Stimulated activated CD4-positive, alpha-beta T cell treated with anti-CD3 and anti-CD28 coated beads, Interleukin-2, amount 100 ng/mL, for 48 hours (primary cell): ENCODE measurements around the gene SLC34A3.
A peak's percentile ranks its signal among the peaks of the same experiment; 100 is the strongest.

Source experiments
- DNase-seq, 2 donors: peaks; one replicate each; pipeline ENCODE4 v3.0.0-alpha.2; 2020

SLC34A3 gene

DNA sequence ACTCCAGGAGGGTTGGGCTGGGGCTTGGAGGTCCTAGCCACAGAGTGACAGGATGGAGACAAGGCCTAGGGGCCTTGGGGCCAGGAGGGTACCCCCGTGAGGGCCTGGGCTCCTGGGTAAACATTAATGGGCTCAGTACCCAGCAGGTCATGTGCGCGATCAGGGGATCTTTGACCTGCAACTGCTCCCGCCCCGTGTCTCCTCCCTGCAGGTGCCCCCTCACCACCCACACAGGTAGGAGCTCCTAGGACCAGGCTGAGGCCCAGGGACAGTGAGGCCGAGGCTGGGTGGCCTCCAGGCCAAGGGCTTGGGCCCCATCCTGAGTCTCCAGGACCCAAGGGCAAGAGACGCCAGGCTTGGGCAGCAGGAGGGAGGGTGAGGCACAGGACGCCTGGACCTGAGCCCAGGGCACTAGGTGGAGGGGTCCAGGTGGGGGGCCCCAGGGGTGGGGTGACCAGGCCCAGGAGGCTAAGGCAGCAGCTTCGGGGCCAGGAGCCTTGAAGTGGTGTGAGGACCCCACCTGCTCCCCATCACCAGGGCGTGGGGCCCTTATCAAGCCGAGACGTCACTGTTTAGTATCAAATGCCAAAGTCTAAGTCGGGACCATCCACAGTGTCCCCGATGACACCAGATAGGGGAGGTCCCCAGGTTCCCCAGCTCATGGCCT, at the start of gene SLC34A3:
Gene SLC34A3 (plus strand): TSS at position 197 of the 667 bp plus-strand sequence. CDS start 802 bp downstream, outside the sequence.
- DNase-seq: no peak

DNA sequence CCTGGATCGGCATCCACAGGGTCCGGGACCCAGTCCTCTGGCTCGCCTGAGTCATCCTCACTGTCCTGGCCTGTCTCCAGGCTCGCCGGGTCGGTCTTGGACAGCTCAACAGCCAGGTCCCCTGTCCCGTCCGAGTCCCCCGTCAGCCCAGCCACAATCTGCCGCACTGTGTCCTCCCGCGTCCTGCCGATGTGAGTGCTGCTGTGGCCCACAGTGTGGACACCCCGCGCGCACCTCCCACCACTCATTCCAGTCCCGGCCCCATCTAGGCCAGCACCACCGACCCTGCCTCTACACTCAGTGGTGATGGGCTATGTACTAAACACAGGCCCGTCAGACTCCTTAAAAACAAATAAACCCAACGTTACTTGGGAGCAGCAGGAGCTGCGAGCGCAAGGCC, 49.0 kb upstream of the SLC34A3 start:
- no peak for DNase-seq

DNA sequence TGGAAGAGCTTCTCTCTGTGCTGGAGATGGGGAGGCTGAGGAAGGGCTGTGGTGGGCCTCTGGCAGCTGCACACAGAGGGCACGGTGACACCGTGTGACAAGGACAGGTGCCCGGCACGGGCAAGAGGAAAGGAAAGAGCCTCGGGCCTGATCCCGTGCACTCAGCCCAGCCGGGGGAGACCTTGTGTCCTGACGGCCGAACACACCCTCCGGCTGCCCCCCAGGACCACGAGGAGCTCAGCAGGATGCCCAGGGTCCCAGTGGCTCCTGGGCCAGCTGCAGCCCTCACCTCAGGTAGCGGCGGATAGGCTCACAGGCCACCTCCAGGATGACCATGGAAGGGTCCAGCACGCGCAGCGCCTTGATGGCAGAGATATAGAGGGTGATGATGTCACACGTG, 47.9 kb upstream of the SLC34A3 start:
- DNase-seq: no peak

DNA sequence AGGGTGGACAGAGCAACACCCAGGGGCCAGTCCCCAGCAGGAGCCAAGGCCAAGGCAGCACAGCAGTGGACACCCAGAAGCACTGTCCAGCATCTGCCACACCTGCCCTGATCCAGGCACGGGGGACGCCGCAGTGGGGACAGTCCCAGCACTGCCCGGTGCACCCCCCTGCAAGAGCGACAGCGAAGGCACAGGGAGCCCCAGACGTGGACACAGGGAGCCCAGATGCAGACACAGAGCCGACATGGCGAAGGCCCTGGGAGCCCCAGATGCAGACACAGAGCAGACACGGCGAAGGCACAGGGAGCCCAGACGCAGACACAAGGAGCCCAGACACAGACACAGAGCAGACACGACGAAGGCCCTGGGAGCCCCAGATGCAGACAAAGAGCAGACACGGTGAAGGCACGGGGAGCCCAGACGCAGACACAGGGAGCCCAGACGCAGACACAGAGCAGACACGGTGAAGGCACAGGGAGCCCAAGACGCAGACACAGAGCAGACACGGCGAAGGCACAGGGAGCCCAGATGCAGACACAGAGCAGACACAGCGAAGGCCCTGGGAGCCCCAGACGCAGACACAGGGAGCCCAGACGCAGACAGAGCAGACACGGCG, 46.6 kb upstream of the SLC34A3 start:
- no peak for DNase-seq

DNA sequence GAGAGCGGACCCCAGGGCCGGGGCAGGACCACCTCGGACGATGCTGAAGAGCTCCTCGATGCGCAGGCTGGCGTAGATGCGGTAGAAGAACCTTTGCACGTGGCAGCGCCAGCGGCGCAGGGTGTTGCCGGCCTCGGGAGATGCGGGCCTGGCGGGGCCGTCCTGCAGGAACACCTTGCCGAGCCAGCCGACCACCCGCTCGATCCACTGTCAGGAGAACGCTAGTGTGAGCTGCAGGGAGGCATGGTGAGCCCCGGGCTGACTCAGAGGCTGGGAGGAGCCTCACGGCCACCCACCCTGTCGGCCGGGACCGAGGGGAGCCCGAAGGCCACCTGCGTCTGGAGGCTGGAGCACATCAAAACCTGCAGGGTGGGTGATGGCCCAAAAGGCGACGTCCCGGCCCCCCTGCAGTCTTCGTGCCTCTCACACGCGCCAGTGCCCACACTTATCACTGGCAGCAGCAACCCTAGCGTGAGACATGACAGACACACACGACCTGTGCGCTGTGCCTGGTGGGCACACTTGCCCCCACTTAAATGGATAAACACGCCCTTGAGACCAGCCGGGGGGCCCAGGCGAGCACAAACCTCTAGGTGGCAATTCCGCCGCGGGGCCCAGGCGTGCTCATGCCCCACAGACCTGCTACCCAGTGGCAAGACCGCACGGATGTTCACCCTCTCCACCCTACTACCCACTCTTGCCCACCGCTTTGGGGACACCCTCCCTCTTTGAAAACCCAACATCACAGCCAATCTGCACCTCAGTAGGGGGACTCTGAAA, 45.6 kb upstream of the SLC34A3 start:
- DNase-seq: no peak

DNA sequence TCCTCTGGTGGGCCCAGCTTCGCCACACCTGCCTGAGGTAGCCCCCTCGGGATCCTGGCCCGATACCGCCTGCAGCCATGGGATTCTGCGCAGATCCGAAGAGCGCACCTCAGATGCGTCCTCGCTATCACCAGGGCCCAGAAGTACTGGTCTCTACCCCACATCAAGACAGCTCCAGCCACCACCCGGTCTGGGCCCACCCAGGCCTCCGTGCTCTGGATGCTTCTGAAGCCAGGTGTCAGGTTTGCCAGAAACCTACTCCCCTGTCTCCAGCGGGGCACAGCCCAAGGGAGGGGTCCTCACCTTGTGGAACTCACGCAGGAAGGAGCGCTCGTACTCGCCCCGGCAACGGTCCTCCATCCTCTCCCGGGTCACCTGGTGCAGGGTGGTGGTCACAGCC, 44.8 kb upstream of the SLC34A3 start:
- no peak for DNase-seq

DNA sequence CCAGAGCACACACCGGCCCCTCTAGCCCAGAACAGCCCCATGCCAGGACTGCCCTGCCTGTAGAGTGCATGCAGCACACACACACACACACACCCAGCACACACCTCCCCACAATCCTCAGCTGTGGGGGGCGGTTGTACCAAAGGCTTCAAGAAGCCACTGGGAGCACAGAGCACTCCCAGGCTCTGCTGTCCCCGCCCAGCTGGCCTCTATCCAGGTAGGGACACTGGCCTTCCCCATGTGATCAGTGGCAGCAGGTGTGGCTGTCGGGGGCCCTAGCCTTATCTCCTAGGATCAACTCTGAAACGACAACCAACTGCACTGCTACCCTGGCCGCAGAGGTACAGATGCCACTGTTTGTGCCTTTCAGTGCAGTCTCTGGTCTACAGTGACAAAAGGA, 44.3 kb upstream of the SLC34A3 start:
- DNase-seq: no peak

DNA sequence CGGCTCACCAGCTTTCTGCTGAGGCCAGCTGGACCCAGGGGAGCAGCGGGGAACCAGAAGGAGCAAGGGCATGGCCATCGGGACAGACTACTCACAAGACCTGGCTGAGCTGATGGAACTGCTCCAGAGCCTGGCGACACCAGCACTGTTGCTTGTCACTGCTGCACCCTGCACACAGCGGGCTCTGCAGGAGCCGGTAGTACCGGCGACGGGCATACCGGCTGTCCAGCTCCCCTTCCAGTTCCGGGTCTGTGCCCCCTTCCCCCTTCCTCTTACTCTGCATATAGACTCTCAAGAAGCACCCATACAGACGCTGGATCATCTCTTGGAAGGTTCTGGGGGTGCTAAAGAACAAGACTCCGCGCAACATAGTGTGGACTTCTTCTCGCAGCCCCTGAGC, 43.3 kb upstream of the SLC34A3 start:
- DNase-seq: no peak

DNA sequence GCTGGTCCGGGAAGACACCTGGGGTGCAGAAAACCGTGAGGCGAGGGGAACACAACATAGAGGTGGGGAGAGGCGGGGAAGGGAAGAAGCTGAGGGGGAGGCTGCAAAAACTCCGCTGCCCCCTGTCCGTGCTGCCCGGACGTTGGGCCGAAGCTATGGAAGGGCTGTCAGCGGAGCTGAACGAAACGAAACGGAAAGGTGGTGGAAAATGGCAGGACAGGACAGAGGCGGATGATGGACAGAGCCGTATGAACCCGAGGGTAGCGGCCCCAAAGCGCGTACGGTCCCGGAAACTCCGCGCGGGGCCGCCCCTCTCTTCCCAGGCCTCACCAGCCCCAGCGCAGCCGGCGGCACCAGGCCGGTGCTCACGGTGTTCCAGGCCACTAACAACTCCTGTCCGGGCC, 42.6 kb upstream of the SLC34A3 start:
- DNase-seq: no peak

DNA sequence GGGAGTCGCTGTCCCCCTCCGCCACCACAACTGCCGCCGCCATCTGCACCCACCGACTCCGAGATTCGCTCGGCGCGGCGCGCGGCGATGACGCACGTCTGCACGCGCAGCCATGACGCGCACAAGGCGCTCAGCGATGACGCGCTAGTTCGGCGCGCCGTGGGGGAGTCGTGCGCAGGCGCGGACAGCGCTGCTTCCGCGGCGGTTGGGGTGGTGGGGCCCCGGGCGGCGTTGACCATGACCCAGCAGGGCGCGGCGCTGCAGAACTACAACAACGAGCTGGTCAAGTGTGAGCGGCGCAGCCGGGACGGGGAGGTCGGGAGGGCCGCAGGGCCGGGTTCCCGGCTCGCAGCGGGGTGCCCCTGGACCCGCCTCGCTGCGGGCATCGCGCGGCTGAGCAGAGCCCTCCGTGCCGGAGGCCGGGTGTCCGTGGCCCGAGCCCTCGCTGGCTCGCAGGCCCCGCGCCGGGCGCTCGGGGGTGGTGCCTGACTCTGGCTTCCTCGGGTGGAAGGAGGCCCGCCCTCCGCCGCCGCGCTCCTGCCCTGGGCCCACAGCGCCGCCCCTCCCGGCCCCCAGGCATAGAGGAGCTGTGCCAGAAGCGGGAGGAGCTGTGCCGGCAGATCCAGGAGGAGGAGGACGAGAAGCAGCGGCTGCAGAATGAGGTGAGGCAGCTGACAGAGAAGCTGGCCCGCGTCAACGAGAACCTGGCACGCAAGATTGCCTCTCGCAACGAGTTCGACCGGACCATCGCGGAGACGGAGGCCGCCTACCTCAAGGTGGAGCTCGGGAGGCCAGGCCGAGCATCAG, 42.0 kb upstream of the SLC34A3 start, which contains the start of the genes ANAPC2 and SSNA1:
Gene ANAPC2 (minus strand): TSS at position 71 of the 807 bp plus-strand sequence. CDS start 28 bp downstream, at position 43.
Gene SSNA1 (plus strand): TSS at position 187 of the 807 bp plus-strand sequence. CDS start 51 bp downstream, at position 238.
- DNase-seq: peak; percentile 96 to 97

DNA sequence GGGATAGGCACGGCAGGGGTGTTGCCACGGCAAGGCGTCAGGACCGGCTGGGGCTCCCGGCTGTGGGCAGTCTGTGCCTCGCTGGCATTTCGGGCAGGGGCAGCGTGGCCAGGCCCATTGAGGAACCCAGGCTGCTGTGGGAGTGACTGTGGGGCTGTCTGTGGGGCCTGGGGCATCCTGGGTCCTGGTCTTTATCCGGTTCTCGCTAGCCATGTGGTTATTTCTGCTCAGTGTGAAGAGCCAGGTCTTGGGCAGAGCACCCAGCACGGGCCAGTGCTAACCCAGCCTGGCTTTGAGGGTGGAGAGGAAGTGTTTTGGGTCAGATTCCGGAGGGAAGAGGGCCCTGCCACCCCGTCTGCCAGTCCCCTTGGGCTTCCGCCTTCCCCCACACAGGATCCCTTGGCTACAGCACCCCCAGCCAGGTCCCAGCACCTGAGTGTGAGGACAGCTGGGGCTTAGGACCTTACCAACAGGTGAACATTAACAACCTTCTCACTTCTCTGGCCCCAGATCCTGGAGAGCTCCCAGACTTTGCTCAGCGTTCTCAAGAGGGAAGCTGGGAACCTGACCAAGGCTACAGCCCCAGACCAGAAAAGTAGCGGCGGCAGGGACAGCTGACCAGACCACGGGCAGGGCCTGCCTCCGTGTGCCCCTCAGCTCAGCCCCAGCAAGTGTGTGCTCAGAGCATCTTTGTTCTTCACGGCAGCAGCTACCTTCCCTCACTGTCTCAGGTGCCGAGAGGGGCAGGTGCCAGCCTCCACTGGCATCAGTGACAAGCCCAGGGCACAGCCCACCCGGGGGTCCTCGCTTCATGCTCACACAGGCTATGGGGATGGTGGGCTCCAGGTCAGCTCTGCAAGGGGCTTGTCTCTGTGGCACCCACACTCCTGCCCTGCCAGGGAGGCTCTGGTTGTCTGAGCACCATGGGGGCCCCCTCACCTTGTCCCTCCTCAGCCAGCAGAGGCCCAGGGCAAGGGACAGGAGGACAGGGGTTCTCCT, 41.1 kb upstream of the SLC34A3 start:
- no peak for DNase-seq

DNA sequence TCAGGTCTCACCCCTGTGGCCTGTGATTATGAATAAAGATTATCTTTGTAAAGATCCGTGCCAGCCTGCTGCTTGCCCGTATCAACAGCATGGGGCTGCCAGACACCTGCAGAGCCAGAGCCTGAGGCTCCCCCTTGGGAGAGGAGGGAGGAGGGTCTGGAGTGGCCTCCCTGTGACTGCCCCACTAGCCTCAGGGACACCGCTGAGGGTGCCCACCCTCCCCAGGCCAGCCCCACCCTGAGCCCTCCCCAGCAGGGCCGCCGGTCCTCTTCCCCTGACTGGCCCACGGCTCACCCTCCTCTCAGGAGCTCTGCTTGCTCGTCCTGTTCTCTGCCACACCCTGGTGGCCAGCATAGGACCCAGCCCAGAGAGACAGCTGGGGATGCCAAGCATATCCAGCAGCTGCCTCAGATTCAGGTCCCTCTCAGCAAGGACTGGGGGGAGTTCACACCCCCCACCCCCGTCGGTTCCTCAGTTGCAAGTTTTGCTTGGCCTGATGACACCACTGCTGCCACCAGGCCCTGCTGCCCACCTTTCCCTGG, 40.3 kb upstream of the SLC34A3 start:
- DNase-seq: no peak

DNA sequence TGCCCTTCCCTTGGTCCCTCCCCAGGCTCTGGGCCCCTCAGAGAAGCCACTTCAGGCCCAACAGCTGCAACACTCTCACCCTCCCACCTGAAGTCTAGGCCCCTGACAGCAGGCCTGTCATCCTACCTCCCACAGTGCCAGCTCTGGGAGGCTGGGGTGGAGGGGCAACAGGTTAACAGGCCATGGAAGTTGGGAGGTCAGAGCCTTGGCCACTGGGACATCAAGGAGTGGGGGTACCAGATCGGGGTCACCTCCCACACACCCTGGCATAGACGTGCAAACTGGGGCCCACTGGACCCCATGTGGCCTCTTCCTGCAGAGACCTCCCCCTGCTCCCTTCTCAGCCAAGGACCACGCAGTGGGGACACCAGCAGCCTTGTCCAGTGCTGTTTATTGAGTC, 39.5 kb upstream of the SLC34A3 start:
- no peak for DNase-seq

DNA sequence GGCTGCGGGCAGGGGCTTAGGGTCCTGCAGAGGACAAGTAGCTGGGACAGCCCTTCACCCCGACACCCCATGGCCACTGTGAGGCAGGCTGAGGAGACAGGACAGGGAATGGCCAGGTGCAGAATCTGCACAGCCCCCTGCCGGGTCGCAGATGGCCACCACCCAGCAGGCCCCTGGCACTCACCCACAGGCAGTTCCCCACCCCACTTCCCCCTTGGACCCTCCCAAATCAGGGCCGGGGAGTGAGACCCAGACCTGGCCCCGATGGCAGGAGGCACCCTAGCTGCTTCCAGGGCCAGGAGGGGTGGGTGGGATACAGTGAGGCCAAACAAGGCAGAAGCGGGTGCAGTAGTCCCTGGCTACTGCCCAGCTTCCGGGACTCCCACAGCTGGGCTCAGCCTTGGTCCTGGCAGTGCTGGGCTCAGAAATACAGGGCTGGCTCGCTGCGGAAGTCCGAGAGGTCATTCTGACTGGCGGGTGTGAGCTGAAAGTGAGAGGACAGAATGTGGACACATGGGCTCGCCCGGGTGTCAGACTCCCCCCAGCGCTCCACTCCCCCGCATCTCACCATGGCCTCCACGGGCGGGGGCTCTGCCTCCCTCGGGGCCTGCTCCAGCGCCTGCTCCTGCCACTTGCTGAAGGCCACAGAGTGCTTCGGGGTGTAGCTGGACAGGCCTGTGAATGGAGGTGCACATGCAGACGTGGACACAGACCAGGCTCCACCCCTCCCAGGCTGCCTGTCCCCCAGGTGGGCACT, 38.8 kb upstream of the SLC34A3 start:
- no peak for DNase-seq

DNA sequence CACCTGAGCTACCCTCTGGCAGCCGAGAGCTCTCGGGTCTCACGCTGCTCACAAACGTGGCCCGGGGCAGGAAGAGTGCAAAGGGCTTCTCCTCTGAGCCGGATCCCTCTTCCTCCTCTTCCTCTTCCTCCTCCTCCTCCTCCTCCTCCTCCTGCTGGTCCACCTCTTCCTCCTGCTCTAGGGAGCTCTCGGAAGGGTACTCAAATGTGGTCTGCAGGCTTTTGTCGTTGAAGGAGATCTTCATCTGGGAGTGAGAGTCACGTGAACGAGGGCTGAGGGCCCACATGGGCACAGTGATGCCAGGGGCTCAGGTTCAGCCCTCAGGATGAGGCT, 38.3 kb upstream of the SLC34A3 start:
- DNase-seq: no peak

DNA sequence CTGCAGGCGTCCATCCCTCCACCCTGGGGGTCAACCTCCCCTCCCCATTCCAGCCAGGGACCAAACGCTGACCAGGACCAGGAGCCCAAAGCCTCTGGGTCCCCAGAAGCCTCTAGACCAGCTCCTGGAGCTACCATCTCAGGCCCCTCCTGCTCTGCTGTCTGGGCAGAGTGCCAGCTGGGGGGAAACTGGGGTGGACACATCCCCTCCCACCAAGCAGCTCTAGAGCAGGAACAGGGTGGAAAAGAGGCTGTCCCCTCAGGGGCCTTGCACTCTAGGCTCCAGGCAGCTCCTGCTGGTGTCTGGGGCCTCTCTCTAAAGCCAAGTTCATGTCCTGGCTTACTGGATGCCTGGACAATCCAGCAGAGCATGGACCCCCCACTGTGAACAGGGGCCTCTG, 37.8 kb upstream of the SLC34A3 start:
- DNase-seq: no peak

DNA sequence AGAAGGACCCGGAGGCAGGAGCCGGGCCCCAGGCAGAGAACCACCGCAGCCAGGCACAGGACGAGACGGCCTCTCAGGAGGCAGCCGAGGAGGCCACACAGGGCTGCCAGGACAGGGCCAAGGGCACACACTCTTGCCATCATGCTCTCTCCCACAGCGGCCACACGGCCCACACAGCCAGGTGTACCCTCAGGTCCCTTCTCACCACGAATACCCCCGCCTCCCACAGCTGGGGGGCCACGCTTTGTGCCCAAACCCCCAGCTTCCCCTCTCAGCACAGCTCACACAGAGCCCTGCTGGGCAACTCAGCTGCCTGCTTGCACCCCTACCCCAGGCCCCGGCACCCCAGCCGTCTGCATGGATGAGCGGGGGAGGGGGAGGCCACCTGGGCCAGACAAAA, 36.9 kb upstream of the SLC34A3 start:
- DNase-seq: no peak

DNA sequence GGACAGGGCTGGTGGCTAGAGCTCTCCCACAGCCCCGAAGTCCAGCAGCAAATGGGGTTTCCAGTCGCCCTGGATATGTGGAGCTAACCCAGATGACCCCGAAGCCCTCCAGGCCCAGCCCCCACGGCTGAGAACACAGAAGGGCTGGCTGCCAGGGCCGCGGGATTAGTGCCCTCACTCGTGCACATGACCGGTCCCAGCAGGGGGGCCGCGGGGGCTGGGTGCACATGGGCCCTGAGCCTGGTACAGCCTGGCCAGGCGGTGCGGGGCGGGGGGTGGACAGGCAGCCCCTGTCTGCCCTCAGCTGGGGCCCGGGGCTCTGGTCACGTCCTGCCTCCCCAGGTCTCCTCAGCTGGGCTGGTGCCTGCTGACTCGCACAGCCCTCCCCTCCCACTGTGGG, 36.3 kb upstream of the SLC34A3 start:
- no peak for DNase-seq

DNA sequence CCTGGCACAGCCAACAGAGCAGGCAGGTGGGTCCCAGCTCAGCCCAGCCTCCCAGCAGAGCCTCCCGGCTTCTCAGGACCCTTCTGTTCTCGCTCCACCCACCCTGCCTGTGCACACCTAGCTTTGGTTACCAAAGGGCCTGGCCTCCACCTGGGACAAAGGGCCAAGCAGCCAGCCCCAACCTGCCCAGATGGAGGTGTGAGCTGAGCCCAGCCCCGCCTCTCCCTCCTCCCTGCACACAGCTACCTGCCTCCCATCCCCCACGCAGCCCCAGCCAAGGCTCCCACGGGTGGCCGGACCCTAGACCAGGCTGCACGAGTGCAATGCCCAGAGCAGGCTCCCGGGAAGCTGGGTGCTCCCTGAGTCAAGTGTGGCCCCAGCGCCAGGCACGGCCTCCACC, 35.8 kb upstream of the SLC34A3 start:
- no peak for DNase-seq

DNA sequence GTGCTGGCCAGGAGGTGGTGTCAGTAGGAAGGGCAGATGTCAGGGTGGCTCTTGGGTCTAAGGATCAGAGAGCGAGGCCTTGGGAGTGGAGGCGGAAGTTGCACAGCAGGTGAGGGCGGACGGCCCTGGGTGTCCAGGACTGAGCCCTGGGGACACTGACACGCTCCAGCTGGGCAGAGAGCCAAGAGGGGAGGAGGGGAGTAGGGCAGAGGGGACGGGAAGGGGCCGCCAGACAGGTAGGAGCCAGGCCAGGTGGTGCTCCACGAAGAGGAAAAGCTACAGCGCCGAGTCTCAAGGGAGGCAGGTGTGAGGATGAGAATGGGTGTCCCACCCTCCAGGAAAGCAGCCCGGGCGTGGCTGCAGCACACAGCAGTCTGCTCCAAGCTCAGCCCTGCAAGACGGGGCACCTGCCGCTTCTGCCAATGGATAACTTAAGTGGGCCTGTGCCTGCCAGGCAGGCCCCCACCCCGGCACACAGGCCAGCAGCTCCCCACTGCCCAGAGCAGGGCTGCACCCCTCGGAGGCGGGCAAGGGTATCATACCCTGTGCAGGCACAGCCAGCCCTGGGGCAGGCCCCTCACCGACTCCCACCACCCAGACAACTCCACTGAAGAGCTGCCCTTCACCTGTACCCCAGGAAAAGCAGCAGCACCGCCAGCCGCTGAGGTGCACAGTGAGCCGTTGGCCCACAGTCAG, 35.0 kb upstream of the SLC34A3 start:
- no peak for DNase-seq
